ENCODE measurements around the gene SUPT16H. TPM values are rescaled to one million over a fixed set of nuclear protein-coding genes. Genes with fewer than 3 reads are reported as not detected.
"Not testable (repeated sequence)": the region's sequence is repeated elsewhere in the genome, so short reads cannot be mapped to it uniquely, and the experiment has no call there.

SUPT16H gene
- total RNA-seq, 1 experiment from 2014 or later = 216 TPM

DNA sequence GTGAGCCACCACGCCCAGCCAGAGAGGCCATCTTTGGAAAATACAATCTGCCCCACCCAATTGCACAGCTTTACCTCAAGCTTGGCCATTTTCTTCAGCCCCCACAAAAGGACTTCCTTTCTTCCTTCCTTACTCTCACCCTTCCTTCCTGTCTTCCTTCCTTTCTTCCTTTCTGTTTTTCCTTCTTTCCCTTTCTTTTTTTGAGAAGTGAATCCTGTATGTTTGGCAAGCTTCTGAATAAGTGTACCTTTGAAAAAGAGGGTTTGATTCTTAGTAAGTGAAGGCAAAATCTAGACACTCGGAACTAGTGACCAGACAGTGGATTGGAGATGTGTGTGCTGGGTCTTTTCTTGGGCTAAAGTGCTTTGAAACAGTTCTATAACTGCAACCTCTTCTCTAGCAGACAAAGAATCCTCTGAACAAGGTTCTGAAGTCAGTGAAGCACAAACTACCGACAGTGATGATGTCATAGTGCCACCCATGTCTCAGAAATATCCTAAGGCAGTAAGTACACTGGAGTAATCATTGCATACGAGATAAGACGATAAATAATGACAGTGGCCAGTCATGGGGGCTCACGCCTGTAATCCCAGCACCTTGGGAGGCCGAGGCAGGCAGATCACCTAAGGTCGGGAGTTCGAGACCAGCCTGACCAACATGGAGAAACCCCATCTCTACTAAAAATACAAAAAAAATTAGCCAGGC lies 49.5 kb downstream of the SUPT16H start:
- H3K36me3 ChIP-seq = no peaks in the 10 kb centered on the region
- H3K27me3 ChIP-seq = no peaks in the 10 kb centered on the region; the same call in 1 of the 2 replicates
- DNase-seq = no peak
- H3K27ac ChIP-seq = no peak overlapping the region
- H3K4me3 ChIP-seq = no peak overlapping the region
- no peaks in the 10 kb centered on the region for H3K4me1 ChIP-seq
- no peaks in the 10 kb centered on the region for H3K9me3 ChIP-seq (replicated peaks)

DNA sequence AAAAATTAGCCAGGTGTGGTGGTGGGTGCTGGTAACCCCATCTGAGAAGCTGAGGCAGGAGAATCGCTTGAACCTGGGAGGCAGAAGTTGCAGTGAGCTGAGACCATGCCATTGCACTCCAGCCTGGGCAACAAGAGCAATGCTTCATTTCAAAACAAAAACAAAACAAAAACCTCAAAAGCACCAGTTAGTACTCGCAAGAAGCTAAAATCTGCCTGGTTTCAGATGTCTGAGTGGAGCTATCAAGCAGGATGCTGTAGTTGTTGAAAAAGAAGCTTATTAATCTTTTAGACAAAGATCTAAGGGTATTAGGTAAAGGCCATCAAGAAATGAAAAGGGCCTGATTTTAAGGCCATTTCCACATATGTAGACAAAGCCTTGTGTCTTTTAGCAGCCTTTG lies 50.9 kb downstream of the SUPT16H start:
- no peak for DNase-seq
- no peak overlapping the region for H3K4me3 ChIP-seq
- H3K27ac ChIP-seq = no peak overlapping the region

DNA sequence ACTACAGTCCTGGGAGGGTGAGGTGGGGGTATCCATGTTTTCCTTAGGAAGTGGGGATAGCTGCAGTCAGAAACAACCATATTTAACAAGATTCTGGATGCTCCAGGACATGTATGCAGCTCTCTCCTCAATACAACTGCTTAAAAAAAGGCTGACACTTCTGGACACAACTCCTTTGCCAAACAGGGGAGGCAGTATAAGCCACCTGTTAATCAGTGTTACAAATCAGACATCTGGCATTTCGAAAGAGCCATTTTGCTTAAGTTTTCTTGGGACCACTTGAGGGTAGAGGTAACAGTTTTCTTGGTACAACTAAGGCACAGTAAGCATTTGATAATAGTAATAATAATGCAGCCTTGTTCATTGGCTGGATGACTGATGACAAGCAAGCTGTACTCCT lies 56.8 kb downstream of the SUPT16H start:
- no peak overlapping the region for H3K4me3 ChIP-seq
- no peaks in the 10 kb centered on the region for H3K9me3 ChIP-seq (replicated peaks)
- H3K27ac ChIP-seq = no peak overlapping the region
- no peaks in the 10 kb centered on the region for H3K4me1 ChIP-seq
- H3K36me3 ChIP-seq = no peaks in the 10 kb centered on the region
- no peak for DNase-seq
- no peaks in the 10 kb centered on the region; the same call in none of the 2 replicates for H3K27me3 ChIP-seq

More for the DNA sequence above, 50.9 kb downstream of the SUPT16H start:
- Histone ChIP-seq H3K4me1 (no peaks in the 10 kb centered on the region), H3K27me3 (no peaks in the 10 kb centered on the region; the same call in 1 of the 2 replicates), H3K36me3 (no peaks in the 10 kb centered on the region), H3K9me3 (replicated peaks) (no peaks in the 10 kb centered on the region)

DNA sequence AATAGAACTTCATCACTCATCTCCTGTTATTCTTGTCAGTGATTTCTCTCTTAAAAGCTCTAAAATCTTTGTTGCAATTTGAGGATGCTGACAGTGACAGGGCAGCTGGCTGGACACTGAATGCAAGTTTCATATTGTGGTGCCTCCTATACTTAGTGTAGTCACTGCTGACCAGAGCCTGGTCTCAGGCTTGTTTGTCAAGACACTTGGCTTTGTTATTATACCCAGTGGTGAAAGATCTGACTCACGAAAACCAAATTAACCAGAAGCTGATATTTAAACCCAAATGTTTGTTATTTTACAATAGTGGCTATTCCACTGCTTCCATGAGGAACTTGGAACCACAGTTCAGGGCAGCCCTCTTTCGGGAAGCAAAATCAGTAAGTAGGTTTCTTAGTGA lies 61.1 kb downstream of the SUPT16H start:
- Histone ChIP-seq H3K27me3 (no peaks in the 10 kb centered on the region; the same call in none of the 2 replicates), H3K36me3 (no peaks in the 10 kb centered on the region), H3K9me3 (replicated peaks) (no peaks in the 10 kb centered on the region), H3K4me3 (no peak overlapping the region), H3K27ac (no peak overlapping the region), H3K4me1 (no peaks in the 10 kb centered on the region)
- no peak for DNase-seq

DNA sequence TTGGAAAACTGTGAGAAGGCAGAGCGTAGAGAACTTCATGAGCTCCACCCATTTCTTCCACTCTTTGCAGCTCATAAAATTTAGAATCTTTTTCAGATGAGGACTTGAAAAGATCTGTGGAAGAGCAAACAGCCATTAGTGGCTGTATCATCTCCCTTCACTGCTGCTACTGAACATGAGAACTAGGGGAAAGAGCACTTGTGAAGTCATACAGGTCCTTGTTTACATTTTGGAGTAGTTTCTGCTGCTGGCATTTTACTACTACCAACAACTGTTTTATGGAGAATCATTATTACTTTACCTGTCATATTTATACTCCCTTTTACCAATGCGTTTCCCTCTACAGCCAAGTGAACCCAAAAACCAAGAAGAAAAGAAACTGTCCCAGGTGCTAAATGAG lies 62.9 kb downstream of the SUPT16H start:
- Histone ChIP-seq H3K9me3 (replicated peaks) (no peaks in the 10 kb centered on the region), H3K4me1 (no peaks in the 10 kb centered on the region), H3K4me3 (no peak overlapping the region), H3K36me3 (no peaks in the 10 kb centered on the region), H3K27me3 (peaks cover 5% of the 10 kb centered on the region), H3K27ac (no peak overlapping the region)
- no peak for DNase-seq

DNA sequence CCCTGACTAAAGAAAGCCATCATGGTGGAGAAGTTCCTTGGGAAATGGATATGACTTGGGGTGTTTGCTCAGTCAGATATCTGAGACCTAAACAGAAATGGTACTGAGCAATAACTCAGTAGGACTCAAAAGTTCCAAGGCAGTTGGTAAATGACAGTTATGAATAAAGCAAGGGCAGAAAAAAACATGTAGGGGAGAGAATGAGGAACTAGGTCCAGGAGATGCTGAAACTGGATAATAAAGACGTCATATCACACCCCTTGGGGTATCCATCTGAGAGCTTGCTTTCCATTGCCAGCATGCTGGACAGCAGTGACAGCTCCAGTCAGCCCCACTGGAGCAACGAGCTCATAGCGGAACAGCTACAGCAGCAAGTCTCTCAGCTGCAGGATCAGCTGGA lies 66.4 kb downstream of the SUPT16H start:
- no peak overlapping the region for H3K27ac ChIP-seq
- no peaks in the 10 kb centered on the region for H3K4me1 ChIP-seq
- DNase-seq = no peak
- H3K36me3 ChIP-seq = no peaks in the 10 kb centered on the region
- H3K4me3 ChIP-seq = no peak overlapping the region
- H3K27me3 ChIP-seq = peaks cover 5% of the 10 kb centered on the region; the same call in 1 of the 2 replicates
- H3K9me3 ChIP-seq (replicated peaks) = no peaks in the 10 kb centered on the region

DNA sequence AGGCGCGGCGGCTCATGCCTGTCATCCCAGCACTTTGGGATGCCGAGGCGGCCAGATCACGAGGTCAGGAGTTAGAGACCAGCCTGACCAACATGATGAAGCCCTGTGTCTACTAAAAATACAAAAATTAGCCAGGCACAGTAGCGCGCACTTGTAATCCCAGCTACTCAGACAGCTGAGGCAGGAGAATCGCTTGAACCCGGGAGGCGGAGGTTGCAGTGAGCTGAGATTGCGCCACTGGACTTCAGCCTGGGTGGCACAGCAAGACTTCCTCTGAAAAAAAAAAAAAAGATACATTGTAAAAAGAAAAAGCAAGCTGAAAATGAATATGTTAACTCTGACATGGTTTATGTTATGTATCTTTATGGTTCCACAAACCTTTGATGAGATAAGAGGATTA lies 70.3 kb downstream of the SUPT16H start:
- DNase-seq = no peak
- no peaks in the 10 kb centered on the region for H3K4me1 ChIP-seq
- no peak overlapping the region for H3K27ac ChIP-seq
- no peaks in the 10 kb centered on the region for H3K9me3 ChIP-seq (replicated peaks)
- no peaks in the 10 kb centered on the region for H3K36me3 ChIP-seq
- H3K4me3 ChIP-seq = no peak overlapping the region
- peaks cover 5% of the 10 kb centered on the region; the same call in 1 of the 2 replicates for H3K27me3 ChIP-seq

DNA sequence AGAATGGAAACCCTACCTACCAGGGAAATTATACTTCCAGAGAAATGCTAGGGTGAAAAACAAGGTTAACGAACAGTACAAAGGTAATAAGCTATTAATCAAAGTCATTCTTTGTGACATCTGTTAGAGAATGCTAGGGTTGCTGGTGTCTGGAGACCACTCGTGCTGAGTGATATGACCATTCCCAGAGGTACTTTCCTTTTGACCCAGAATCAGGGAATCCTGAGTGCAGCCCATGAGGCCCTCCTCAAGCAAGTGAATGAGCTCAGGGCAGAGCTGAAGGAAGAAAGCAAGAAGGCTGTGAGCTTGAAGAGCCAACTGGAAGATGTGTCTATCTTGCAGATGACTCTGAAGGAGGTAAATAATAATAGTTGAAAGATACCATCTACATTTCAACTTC lies 72.2 kb downstream of the SUPT16H start:
- Histone ChIP-seq H3K27me3 (no peaks in the 10 kb centered on the region), H3K9me3 (replicated peaks) (no peaks in the 10 kb centered on the region), H3K27ac (no peak overlapping the region), H3K36me3 (no peaks in the 10 kb centered on the region), H3K4me1 (no peaks in the 10 kb centered on the region), H3K4me3 (no peak overlapping the region)
- no peak for DNase-seq

DNA sequence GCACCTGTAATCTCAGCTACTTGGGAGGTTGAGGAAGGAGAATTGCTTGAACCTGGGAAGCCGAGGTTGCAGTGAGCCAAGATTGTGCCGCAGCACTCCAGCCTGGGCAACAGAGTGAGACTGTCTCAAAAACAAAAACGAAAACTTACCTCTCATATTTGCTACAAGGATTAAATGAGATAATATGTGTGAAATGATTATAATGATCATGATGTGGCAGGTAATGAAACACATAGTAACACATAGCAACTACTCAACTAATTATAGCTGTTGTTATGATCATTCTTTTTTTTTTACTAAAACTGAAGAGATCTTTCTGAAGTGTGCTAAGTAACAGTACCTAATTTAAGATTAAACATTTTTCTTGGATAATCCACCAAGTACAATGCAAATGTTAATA lies 73.9 kb downstream of the SUPT16H start:
- no peak overlapping the region for H3K27ac ChIP-seq
- no peaks in the 10 kb centered on the region for H3K36me3 ChIP-seq

DNA sequence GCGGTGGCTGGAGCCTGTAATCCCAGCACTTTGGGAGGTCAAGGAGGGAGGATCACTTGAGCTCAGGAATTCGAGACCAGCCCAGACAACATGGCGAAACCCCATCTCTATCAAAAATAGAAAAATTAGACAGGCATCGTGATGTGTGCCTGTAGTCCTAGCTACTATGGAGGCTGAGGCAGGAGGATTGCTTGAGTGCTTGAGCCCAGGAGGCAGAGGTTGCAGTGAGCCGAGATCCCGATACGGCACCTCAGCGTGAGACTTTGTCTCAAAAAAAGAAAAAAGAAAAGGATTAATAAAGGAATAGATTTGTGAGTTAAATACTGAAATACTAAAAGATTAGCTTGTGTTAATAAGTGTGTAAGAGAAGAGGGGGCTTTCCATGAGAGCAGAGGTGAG lies 74.6 kb downstream of the SUPT16H start:
- peak overlapping the region; percentile 45 for H3K4me3 ChIP-seq
- no peaks in the 10 kb centered on the region for H3K27me3 ChIP-seq
- peak in 1 of 2 experiments; percentile 9 for DNase-seq
- no peaks in the 10 kb centered on the region for H3K9me3 ChIP-seq (replicated peaks)
- no peaks in the 10 kb centered on the region for H3K36me3 ChIP-seq
- no peak overlapping the region for H3K27ac ChIP-seq
- H3K4me1 ChIP-seq = no peaks in the 10 kb centered on the region

More for the DNA sequence above, 73.9 kb downstream of the SUPT16H start:
- no peak for DNase-seq
- Histone ChIP-seq H3K4me1 (no peaks in the 10 kb centered on the region), H3K9me3 (replicated peaks) (no peaks in the 10 kb centered on the region), H3K4me3 (no peak overlapping the region), H3K27me3 (no peaks in the 10 kb centered on the region)

DNA sequence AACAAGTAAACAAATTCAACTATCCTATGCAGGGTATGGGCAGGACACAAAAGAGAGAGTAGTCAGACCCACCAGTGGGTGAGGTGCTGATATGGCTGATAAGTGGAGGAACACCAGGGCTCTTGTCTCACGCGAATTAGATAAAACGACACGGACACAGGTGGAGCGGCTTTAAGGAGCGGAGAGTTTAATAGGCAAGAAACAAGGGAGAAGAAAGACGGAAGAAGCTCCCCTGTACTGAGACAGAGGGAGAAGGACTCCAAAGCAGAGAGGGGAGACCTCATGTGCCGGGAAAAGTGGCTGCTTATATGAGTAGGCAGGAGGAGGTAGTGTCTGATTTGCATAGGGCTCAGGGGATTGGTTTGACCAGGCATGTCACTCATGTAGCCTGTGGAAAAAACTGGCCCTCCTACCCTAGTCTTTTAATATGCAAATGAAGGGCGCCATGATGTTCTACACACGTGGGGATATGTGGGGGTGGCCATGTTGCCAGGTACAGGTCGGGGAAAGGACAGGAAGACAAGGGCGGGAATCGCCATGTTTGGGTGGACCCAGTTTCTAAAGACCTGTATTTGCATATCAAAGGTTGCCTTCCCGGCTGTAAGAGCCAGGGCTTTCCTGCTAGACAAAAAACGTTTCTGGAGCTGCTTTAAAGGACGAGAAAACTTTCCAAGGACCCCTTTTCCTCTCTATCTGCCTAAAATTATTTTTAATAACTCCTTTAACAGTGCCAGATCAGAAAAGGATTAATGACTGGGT lies 75.2 kb downstream of the SUPT16H start:
- no peaks in the 10 kb centered on the region for H3K9me3 ChIP-seq (replicated peaks)
- no peaks in the 10 kb centered on the region for H3K36me3 ChIP-seq
- H3K4me3 ChIP-seq = peak overlapping the region; percentile 45
- H3K4me1 ChIP-seq = no peaks in the 10 kb centered on the region
- H3K27me3 ChIP-seq = no peaks in the 10 kb centered on the region
- peak; percentile 79 to 84 for DNase-seq
- no peak overlapping the region for H3K27ac ChIP-seq

DNA sequence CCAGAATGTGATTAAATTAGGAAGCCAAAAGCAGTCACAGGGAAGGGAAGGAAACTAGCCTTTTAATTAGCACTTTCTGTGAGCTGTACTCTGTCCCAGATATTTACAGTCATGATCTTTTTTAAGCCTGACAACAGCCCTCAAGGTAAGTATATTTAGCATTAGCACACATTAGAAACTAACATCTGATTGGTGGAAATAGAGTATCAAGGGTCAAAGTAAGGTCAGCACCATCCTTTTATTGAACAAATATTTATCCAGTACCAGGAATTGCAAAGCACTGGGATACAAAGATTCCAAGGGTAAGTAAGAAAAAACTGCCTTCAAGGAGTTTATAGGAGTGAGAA lies 75.7 kb downstream of the SUPT16H start:
- no peaks in the 10 kb centered on the region for H3K4me1 ChIP-seq
- no peak for DNase-seq
- H3K9me3 ChIP-seq (replicated peaks) = no peaks in the 10 kb centered on the region
- no peak overlapping the region for H3K27ac ChIP-seq
- H3K36me3 ChIP-seq = no peaks in the 10 kb centered on the region
- no peak overlapping the region for H3K4me3 ChIP-seq
- no peaks in the 10 kb centered on the region for H3K27me3 ChIP-seq

DNA sequence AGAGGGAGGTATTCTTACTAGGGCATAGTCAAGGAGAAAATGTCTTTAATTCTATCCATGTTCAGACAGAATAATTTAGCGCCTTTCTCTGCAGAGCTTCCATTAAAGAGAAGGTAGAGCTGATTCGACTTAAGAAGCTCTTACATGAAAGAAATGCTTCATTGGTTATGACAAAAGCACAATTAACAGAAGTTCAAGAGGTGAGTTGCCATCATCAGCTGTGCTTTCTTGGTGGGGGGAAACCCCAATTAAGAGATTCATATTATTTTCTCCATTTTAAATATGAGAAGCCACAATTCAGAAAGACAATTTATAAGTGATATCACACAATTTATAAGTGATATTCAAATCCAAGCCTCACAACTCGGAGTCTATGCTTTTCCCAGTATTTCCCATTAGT lies 76.2 kb downstream of the SUPT16H start:
- Histone ChIP-seq H3K27ac (no peak overlapping the region), H3K4me3 (no peak overlapping the region), H3K27me3 (no peaks in the 10 kb centered on the region), H3K4me1 (no peaks in the 10 kb centered on the region), H3K36me3 (no peaks in the 10 kb centered on the region), H3K9me3 (replicated peaks) (no peaks in the 10 kb centered on the region)
- DNase-seq = no peak

DNA sequence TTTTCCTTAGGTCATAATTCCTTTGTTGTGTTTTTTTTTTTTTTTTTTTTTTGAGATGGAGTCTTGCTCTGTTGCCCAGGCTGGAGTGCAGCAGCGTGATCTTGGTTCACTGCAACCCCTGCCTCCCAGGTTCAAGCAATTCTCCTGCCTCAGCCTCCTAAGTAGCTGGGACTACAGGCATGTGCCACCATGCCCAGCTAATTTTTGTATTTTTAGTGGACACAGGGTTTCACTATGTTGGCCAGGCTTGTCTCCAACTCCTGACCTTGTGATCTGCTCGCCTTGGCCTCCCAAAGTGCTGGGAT lies 81.0 kb downstream of the SUPT16H start:
- H3K27ac ChIP-seq; H3K4me3 ChIP-seq; H3K27me3 ChIP-seq; H3K4me1 ChIP-seq; H3K9me3 ChIP-seq (replicated peaks); H3K36me3 ChIP-seq; DNase-seq: not testable (repeated sequence)

DNA sequence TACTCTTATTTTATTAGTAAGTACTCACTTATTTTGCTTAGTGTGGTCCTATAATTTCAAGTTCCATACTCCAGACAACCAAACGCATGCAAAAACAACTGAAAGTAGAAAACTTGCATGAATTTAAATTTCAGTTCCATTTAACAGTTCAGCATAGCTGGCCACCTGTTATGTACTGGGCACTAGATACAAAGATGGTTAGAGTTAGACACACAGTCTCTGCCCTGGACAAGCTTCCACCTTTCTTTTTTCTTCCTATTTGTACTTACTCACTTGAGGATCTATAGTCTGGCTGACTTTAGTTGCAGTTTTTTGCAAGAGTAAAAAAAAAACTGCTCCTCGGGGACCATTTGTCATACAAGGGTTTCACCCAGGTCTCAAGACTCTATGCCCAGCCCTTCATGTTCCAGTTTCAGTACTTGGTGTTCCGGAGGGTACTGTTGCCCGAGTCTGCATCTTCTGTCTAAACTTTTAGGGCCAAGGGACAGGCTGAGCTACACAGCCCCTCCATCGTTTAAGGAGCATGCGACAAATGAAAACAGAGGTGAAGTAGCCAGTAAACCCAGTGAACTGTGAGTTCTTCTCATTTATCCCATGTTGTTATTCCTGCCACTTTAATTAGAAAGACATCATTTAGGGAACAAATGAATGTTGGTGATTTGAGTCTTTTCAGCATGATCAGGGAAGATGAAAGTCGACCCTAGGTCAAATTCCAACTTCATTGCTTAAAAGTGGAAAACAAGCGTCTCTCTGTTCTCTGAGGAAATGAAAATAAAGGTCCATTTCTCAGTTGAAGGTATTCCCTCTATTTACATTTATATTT lies 81.6 kb downstream of the SUPT16H start:
- H3K36me3 ChIP-seq = no peaks in the 10 kb centered on the region
- no peaks in the 10 kb centered on the region for H3K27me3 ChIP-seq
- no peak overlapping the region for H3K4me3 ChIP-seq
- no peak for DNase-seq
- H3K9me3 ChIP-seq (replicated peaks) = no peaks in the 10 kb centered on the region
- H3K4me1 ChIP-seq = no peaks in the 10 kb centered on the region
- H3K27ac ChIP-seq = no peak overlapping the region

Data from SJCRH30 (cell line).